ENCODE measurements around the gene CDH20.

DNA sequence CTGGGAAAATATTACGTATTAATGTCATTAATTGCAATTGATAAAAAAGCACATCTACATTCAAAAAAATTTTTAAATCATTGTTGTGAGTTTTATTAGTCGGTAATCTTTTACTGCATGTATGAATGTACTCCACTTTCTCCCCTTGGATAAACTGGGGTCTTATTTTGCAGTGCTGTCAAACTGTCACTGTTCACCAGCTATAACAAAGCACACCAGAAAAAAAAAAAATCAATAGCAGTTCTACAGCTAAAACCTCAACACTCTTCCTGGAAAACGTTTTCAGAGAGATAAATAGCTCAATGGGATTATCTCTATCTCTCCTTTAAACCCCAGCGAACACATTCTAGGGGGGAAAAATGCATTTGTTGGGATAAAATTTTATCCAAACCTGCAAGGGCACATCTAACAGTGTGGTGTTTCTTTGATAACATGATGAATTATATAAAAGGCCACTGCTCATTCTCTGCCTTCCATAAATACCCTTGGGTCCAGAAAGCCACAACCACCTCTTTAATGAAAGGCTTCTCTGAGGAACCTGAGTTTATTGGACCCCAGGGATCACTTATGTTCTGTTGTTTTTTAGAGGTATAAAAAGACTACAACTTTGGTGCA lies 219.9 kb downstream of the CDH20 start:
- TF ChIP-seq, protein P1, sequence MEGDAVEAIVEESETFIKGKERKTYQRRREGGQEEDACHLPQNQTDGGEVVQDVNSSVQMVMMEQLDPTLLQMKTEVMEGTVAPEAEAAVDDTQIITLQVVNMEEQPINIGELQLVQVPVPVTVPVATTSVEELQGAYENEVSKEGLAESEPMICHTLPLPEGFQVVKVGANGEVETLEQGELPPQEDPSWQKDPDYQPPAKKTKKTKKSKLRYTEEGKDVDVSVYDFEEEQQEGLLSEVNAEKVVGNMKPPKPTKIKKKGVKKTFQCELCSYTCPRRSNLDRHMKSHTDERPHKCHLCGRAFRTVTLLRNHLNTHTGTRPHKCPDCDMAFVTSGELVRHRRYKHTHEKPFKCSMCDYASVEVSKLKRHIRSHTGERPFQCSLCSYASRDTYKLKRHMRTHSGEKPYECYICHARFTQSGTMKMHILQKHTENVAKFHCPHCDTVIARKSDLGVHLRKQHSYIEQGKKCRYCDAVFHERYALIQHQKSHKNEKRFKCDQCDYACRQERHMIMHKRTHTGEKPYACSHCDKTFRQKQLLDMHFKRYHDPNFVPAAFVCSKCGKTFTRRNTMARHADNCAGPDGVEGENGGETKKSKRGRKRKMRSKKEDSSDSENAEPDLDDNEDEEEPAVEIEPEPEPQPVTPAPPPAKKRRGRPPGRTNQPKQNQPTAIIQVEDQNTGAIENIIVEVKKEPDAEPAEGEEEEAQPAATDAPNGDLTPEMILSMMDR (IDR thresholded peaks at IDR 0.05), result no peak
- TF ChIP-seq EP300 (IDR thresholded peaks at IDR 0.05; ENCODE audit: low read depth) (no peak), POLR2A (IDR thresholded peaks at IDR 0.05) (no peak), POLR2AphosphoS5 (IDR thresholded peaks at IDR 0.05) (no peak)

All from transverse colon (tissue), 4 donors.